Epidermal melanocyte (primary cell): ENCODE results near the gene NCAPH2.
A peak's percentile ranks its signal among the peaks of the same experiment; 100 is the strongest.
"Not testable (repeated sequence)": the region's sequence is repeated elsewhere in the genome, so short reads cannot be mapped to it uniquely, and the experiment has no call there.

Experiments
- DNase-seq: peaks from one replicate; pipeline ENCODE4 v3.0.0; 2011; ENCODE audit warnings: low spot score; ENCODE audit not compliant: insufficient read length

The NCAPH2 gene

GRCh38 chr22:50517495-50518260 lies 9.7 kb downstream of the NCAPH2 start:
- no peak for DNase-seq

- no peak for DNase-seq
Observed at GRCh38 chr22:50518606-50519005, 10.6 kb downstream of the NCAPH2 start.

- no peak for DNase-seq
Observed at GRCh38 chr22:50519151-50519550, 11.1 kb downstream of the NCAPH2 start.

GRCh38 chr22:50520184-50520583 lies 12.2 kb downstream of the NCAPH2 start:
- not testable (repeated sequence) for DNase-seq

- DNase-seq, result peak; percentile 5
Observed at GRCh38 chr22:50520826-50521453, 12.9 kb downstream of the NCAPH2 start.

GRCh38 chr22:50521710-50522109 lies 13.7 kb downstream of the NCAPH2 start:
- DNase-seq, result no peak

GRCh38 chr22:50522208-50522805 lies 14.3 kb downstream of the NCAPH2 start:
- no peak for DNase-seq

GRCh38 chr22:50522806-50523438 lies 14.9 kb downstream of the NCAPH2 start:
- no peak for DNase-seq

- DNase-seq, result no peak
Observed at GRCh38 chr22:50523458-50523805, 15.4 kb downstream of the NCAPH2 start.

- no peak for DNase-seq
Observed at GRCh38 chr22:50523806-50524675, 16.0 kb downstream of the NCAPH2 start.

GRCh38 chr22:50524676-50525103 lies 16.7 kb downstream of the NCAPH2 start:
- no peak for DNase-seq

- peak; percentile 100 for DNase-seq
Observed at GRCh38 chr22:50525104-50525857, 17.3 kb downstream of the NCAPH2 start, which contains the start of gene SCO2. SCO2 (minus strand) TSS chr22:50525598; CDS start chr22:50524411, 1,187 bp downstream.

- DNase-seq, result no peak
Observed at GRCh38 chr22:50525858-50526107, 17.8 kb downstream of the NCAPH2 start.

GRCh38 chr22:50526108-50526833 lies 18.2 kb downstream of the NCAPH2 start:
- peak; percentile 86 for DNase-seq

- no peak for DNase-seq
Observed at GRCh38 chr22:50526834-50527801, 19.1 kb downstream of the NCAPH2 start.

GRCh38 chr22:50527921-50528681 lies 20.1 kb downstream of the NCAPH2 start:
- no peak for DNase-seq

- DNase-seq, result no peak
Observed at GRCh38 chr22:50528682-50529415, 20.8 kb downstream of the NCAPH2 start.
